A673 (cell line): ENCODE measurements around the gene NFATC1.

Experiments
- EZH2 ChIP-seq: fragments of 200-600 bp; sonication (generic); IDR thresholded peaks from 2 replicates; pipeline ENCODE4 v1.6.1; 2017; ENCODE audit warnings: borderline replicate concordance, low read depth, mild to moderate bottlenecking, mixed read lengths, antibody characterized with exemption, low read length; ENCODE audit not compliant: poor library complexity, severe bottlenecking
- TF ChIP-seq, protein P1 (sequence below): fragments of 300-800, 200-600 bp; sonication (generic); conservative IDR thresholded peaks from 2 replicates; pipeline ENCODE4 v1.5.1; 2017; ENCODE audit warnings: low read depth, mild to moderate bottlenecking, antibody characterized with exemption, low read length, moderate library complexity, mixed read lengths

DNA sequence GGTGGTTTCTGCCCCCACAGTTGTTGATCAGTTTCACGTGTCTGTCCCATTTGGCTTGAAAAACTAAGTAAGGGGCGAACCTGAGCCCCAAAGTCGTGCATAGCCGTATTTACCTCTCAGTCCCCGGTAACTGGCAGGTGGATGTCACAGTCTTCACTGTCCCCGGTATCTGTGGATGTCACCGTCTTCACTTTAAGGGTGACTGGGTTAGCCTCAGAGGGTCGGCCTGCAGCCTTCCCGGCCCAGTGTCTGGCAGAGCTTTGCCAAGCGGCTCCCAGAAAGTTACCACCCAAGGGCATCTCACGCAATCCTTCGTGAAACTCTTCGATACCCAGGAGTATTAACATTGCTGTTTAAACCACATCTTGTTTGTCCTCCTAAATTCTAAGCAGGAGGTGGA lies 158.6 kb downstream of the NFATC1 start:
- TF ChIP-seq EZH2 = no peak
- TF ChIP-seq, protein P1, sequence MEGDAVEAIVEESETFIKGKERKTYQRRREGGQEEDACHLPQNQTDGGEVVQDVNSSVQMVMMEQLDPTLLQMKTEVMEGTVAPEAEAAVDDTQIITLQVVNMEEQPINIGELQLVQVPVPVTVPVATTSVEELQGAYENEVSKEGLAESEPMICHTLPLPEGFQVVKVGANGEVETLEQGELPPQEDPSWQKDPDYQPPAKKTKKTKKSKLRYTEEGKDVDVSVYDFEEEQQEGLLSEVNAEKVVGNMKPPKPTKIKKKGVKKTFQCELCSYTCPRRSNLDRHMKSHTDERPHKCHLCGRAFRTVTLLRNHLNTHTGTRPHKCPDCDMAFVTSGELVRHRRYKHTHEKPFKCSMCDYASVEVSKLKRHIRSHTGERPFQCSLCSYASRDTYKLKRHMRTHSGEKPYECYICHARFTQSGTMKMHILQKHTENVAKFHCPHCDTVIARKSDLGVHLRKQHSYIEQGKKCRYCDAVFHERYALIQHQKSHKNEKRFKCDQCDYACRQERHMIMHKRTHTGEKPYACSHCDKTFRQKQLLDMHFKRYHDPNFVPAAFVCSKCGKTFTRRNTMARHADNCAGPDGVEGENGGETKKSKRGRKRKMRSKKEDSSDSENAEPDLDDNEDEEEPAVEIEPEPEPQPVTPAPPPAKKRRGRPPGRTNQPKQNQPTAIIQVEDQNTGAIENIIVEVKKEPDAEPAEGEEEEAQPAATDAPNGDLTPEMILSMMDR = no peak
